ENCODE results near the gene AIDA.
"Not testable (repeated sequence)": the region's sequence is repeated elsewhere in the genome, so short reads cannot be mapped to it uniquely, and the experiment has no call there.

Gene AIDA, protein sequence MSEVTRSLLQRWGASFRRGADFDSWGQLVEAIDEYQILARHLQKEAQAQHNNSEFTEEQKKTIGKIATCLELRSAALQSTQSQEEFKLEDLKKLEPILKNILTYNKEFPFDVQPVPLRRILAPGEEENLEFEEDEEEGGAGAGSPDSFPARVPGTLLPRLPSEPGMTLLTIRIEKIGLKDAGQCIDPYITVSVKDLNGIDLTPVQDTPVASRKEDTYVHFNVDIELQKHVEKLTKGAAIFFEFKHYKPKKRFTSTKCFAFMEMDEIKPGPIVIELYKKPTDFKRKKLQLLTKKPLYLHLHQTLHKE

DNA sequence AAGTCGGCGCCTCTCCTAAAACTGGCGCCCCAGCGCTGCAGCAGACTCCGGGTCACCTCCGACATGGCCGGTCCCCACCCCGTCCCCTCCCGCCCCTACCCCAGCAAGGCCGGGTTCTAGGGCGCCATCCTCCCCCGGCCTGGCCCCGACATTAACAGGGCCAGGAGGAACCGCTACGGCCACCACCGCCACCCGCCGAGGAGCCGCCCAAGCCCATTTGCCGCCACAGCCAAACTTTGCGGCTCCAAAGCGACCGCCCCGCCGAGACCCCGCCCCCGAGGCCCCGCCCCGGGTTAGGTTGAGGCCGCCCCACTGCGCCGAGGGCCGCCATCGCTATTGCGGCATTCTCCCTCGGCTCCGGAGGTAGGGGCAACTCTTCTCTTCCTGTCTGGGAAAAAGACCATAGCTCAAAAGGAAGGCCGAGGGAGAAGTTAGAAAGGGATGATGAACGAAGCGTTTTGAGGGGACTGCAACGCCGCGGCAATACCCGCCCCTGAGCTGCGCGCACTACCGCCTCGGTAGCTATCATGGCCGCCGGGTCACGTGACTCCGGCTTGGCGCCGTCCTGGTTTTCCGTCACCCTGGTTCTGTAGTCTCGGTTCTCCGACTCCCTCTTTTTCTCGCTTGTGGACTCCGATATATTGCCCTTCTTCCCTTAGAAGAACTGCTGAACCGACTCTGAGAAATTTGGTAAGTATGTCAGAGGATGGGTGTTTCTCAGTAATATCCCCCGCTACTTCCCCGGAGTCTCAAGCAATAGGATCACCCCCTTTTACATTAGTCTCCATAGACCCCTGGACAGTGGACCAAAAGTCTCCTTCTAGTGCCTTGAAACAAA lies at the start of gene AIDA, which contains the start of gene BROX:
AIDA (minus strand) TSS at position 239 of the 838 bp plus-strand sequence; CDS start at position 65, 174 bp downstream.
BROX (plus strand) TSS at position 312 of the 838 bp plus-strand sequence. CDS start 3,136 bp downstream, outside the sequence.
- peak; percentile 94 for DNase-seq

DNA sequence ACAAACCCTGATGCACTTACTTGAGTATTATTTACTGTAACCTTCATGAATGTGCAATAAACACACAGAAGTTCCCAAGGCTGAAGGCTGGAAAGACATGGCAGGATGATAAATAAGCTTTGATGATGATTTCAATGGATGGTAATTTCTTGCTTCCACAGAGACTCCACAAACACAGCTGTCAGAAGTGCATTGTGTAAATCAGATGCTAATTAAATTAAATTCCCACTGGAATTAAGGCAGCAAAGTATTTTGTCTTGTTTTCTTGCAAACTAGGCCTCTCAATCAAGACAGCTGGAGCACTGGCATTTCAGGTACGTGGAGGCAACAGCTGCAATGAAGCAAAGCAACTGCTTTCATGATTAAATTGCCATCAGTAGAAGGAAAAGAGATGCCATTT lies 48.8 kb upstream of the AIDA start:
- DNase-seq = no peak

DNA sequence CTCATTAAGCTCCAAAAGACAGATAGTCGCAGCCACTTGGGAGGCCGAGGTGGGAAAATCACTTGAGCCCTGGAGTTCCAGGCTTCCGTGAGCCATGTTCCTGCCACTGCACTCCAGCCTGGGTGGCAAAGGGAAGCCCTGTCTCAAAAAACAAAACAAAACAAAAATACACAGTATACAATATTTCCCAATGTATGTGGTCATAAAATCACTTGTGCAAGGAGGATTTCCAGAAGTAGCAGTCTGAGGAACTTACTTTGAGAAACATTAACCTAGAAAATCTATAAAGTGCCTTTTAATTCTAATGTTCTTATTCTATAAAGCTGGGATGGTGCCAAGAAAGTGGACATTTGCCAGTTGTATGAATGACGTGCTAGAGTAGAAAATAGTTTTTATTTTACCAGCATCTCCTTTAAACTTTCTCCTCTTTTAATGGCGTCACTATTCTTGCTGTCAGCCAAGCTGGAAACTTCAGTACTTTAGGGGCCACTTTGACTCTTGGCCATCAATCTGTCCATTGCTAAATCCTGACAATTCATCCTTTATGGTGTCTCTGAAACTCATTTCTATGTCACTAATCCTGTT lies 47.3 kb upstream of the AIDA start:
- peak; percentile 27 for DNase-seq

DNA sequence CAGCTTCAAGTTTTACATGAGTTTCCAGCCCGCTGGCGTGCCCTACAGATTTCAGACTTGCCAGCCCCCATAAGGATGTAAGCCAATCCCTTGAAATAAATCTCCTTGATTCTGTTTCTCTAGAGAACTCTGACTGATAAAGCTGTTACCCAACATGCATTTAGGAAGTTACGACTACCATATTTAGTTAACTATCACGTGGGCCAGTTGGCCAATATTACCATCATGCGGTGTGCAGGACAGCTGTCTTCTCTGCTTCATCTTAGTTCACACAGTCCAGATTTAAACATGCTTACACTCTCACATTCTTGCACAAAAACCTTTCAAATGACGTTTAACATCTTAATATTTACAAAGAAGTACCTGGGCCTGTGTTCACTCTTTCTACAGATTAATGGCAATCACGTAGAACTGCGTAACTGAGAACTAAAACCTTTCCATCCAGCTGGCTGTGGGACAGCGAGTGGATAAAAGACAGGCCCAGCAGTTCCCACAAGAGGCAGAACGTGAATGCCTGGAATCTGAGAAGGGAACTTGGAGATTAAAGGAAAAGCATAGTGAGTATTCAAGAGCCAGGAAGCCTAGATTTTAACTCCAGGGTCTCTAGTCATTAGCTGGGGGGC lies 45.5 kb upstream of the AIDA start:
- DNase-seq = no peak

DNA sequence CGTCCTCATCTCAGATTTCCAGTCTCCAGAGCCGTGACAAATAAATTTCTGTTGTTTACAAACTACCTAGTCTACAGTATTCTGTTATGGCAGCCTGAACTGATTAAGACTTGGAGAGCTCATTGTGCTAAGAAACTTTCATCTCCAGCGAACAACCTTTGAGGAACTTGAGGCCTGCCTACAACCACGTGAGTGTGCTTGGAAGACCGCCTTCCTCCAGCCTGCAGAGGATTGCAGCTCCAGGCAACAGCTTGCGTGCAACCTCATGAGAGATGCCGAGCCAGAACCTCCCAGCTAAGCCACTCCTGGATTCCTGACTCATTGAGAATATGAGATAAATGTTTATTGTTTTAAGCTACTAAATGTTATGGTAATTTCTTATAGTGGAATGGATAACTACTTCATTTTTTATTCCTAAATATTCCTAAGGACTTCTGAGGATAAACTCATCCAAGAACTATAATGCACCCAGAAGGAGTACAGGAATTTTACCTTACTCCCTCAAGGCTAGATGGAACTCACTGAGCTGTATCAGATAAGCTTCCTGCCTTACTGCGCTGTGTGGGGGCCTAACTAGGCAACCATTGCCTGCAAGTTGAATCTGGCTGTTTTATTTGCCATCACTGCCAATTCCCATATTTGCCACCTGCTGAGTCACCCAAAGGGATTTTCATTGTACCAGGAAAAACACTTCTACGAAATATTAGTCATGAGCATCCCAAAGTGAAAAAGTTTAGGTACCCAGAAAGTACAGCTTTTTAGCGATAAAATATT lies 42.3 kb upstream of the AIDA start:
- DNase-seq = peak; percentile 66

DNA sequence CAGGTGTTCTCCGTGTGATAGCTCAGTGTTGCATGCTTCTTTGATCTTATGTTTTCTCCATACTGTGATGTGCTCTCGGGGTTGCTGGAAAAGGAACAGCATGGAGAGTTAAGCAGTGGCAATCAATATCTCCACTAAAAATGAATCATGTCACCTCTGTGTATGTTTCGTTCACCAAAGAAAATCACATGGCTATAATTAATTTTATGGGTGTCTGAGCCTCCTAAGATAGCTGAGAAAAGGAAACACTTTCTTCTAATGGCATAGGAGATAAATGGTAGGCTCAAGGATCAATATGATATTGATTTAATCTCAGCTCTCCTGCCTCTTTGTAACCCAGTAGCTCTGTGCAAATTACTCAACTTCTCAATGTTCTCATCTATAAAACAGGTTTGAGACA lies 39.0 kb upstream of the AIDA start:
- no peak for DNase-seq

DNA sequence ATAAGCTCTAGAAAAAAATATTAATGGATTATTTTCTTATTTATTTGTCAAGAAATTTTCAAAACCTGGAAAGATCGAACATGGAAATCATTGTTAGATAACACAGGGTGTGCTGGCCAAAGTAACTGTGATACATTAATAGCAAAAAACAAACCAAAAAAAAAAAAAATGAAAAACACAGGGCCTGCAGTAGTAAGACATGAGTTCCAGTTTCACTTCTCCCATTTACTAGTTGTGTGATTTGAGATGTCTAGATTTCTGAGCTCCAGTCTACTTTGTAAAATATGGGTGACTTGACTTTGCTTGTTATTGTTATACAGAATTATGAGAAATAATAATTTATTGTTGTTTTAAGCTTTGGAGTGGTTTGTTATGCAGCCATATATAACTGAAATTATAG lies 38.4 kb upstream of the AIDA start:
- peak; percentile 54 for DNase-seq

DNA sequence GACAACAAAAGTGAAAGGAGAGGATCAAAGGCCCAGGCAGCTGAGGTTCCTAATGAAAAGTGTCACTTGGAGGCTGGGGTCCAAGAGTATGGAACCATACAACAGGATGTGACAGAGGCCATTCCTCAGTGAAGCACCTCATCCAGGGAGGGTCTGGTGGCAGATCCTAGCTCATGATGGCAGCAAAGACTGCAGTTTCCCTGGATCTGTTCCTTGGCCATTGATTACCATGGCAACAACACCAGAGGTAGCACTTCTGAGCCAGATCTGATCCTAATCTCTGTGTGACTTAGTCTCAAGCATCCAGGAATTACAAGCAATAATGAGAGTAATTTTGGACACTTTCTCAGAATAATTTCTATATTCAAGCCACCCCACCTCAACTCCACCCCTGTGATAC lies 37.6 kb upstream of the AIDA start:
- DNase-seq = no peak

DNA sequence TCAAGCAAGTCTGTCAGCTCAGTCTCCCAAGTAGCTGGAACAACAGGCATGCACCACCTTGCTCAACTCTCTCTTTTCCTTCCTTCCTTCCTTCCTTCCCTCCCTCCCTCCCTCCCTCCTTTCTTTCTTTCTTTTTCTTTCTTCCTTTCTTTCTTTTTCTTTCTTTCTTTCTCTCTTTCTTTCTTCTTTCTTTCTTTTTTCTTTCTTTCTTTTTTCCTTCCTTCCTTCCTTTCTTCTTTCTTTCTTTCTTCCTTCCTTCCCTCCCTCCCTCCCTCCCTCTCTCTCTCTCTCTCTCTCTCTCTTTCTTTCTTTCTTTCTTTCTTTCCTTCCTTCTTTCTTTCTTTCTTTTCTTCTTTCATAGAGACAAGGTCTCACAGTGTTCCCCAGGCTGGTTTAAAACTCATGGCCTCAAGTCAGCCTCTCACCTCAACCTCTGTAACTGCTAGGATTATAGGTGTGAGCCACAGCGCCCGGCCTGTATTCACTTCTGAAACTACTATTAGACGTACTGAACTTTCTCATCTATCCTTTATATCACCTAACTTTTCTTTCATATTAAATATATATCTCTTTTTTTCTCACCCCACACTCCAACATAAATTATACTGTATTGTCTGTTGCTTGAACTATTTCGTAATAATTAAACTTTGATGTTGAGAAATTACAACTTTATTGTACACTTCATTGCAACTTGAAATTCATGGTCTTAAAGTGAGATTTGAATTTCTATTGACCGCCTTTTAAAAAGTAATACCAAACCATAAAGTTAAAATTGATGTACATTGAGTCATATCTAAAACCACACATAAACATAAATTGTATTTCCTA lies 29.6 kb upstream of the AIDA start:
- DNase-seq = not testable (repeated sequence)

DNA sequence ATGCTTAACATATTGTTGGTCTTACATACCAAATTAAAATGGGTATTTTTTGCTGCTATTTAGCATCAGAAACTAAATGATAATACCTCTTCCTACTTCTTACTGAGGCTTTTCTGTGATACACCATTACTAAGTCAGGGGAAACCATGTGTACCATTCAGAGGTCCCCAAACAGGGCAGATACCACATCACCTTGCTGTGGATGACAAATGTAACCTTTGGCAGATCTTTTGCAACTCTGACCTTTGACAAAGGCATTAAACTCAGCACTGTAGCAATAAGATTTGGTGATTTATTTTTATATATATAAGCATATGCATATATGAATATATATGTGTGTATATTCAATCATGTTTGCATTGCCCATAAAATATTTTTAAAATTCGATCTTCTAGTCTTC lies 27.6 kb upstream of the AIDA start:
- no peak for DNase-seq

DNA sequence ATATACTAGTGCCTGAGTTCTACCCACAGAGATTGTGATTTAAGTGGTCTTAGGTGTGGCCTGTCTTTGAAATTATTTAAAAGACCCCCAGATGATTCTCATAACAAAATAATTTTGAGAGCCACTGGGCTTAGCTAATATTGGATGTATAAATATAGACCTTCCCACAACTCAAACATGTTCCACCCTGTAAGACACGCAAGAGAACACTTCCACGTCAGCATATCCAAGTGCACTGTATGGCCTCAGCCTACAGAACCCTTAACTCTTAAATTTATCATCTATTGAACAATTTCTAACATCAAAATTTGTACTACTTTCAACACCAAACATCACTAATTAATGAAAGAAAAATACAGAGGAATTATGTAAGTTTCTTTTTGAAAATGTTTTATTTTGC lies 27.2 kb upstream of the AIDA start:
- DNase-seq = no peak

DNA sequence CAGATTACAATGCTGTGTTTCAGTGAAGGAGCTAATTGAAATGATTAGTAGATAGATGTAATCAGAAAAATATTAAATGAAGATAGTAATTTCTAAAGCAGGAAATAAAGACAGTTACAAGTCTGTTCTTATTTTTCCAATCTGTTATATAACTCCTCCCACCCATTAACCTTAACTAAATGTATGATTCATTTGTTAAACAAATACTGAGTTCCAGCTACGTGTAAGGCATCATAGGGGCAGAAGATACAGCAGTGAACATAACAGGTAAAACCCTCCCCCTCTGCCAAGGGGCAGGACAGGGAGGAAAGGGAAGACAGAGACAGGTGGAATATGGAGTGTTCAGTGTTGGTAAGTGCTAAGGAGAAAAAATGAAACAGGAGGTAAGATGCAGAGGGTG lies 24.7 kb upstream of the AIDA start, which contains the start of gene FAM177B:
FAM177B (plus strand) TSS at position 231 of the 400 bp plus-strand sequence. CDS start 9,344 bp downstream, outside the sequence.
- no peak for DNase-seq

DNA sequence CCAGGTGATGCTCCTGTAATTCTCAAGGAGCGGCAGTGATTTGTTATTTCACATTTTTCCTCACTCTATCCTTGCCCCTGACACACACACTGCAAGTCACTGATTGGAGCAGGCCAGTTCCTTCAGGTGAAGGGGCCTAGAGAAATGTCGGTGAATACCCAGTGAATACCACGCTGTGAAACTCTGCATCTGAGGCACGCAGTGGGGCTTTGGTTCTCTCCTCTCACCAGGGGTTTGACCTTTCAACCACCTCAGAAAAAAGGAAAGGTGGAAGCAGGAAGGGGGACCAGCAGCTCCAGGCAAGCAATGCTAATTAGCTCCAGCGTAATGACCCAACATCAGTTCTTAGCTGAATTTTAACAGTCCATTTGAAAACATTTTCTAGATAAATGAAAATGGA lies 24.2 kb upstream of the AIDA start:
- DNase-seq = no peak

DNA sequence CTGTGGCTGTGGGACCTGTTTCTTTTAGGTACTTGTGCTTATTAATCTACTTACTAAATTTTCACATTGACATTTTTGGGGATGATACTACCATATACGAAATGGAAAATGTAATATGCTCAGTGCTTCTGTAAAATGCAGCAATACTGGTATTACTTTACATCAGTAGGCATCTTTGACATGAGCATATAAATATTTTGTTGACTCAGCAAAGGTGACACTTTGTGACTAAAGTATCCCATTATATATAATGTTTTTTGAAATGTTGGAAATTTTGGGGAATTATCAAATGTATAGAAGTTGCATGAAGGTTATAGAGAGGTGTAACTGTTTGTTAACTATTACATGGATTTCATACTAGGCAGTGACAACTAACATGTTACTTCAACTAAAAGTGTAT lies 22.4 kb upstream of the AIDA start:
- no peak for DNase-seq

DNA sequence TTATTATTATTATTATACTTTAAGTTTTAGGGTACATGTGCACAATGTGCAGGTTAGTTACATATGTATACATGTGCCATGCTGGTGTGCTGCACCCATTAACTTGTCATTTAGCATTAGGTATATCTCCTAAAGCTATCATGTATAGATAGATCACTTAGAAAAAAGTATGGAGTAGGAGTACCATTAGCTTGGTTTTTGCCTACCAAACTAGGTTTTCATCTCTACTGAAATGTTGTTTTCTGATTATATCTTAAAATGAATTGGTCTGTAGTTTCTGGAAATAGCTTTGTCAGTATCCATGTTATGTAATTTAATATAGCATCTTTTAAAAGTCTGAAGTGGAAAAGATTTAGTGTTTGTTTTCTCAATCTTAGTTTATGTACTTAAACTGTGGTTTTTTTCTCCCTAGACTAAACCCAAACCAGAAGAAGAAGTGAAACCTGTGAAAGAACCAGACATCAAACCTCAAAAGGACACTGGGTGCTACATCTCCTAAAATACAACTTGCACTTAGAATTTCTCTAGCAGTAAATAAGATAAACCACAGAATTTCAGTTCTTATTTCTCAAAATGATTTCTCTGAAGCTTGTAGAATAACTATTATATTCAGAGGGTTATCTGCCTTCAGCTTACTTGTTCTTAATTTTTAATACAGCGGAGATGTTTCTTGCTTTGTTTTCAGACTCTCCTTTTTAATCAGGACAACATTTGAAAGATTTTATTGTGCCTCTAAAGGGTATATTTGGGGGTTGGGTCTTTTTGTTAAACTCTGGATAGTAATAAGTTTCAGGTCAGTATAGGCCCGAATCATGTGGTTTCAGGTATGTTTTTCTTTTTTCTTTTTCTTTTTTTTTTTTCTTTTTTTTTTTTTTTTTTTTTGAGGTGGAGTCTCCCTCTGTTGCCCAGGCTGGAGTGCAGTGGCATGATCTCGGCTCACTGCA lies 20.2 kb upstream of the AIDA start:
- DNase-seq = peak; percentile 47

DNA sequence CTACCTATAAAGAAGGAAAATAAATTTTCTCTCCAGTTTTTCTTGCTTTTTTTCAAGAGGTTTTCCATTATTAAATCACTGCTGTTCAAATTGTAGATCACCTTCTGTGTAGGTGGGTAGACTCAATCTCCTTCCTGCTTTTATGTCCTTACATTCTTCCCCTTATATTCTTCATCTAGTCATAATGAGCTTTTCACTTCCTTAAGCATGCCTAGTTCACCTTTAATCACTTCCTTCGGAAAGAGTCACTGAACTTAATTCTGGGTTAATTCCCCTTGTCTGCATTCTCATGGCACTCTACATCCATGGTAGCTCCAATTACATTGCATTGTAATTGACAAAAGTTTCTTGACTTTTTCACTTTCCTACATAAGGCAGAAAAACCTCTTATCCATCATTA lies 18.6 kb upstream of the AIDA start:
- DNase-seq = no peak

DNA sequence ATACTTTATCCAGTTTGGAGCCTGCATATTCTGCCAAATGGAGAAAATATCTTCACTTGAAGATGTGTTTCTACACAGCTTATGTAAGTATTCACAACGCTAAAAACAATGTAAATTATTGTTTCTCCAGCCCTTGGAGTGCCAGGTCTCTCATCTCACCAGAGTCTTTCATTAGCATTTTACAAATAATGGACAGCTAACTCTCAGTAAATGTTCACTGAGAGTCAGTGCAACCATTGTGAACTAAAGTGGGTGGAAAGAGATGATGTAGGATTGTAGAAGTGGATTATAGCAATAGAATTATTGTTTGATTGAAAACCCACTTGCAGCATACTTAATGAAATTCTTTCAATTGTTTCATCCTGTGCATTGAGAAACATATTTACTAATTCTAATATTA lies 16.5 kb upstream of the AIDA start:
- DNase-seq = no peak

DNA sequence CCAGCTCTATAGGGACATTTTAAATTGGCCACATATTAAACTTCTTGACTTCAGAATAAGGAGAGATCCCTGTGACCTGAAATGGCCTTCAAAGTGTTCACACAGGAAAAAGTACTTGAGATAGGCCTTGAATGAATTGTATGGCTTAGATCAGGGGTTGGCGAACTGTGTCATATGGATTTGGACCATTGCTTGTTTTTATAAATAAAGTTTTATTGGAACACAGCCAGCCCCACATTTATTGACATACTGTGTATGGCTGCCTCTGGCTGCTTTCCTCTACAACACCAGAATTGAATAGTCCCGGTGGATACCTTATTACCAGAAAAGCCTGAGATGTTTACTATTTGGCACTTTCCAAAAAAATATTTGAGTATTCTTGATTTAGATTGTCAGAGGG lies 4.1 kb upstream of the AIDA start:
- no peak for DNase-seq

DNA sequence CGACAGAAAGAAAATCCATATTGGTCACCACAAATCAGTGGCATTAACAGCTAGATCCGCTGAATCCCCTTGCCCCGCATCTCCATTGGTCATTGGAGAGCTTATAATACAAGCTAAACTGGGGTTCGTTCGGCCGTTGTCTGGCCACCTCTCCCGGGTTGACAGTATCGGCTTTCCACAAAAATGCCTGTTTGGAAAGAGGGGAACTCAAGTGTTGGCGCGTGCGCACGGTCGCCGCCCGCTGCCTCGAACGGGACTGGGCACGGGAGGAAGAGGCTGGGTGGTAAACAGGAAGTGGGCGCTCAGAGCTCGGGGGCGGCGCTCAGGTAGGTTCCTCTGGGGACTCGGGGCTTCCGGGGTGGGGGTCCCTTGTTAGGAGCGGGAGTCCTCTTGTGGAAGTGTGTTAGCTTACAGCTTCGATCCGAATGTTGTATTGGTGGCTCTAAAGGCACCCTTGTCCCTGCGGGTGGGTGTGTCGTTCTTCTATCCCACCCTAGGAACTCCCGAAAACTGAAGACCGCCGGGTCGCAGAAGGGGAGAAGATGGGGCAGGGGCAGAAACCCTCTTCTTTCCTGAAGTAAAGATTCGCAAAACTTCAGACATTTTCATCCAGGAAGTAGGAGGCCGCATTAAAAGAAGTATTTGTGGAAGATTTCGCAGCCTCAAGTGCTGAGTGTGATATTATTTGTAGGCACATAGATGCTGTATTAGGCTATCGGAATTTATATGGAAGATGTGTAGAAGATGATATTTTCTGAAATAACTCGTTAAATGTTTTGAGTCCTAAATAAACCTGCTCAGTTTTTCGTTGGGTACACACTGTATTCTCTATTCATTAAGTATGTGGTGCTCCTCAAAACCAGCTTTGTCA lies 1.0 kb upstream of the AIDA start:
- peak; percentile 96 for DNase-seq

Data from suppressor macrophage treated with lipopolysaccharide for 4 hours (primary cell).